HepG2 (cell line): ENCODE data around the gene LDLR. TPM values are rescaled to one million over a fixed set of nuclear protein-coding genes. Genes with fewer than 3 reads are reported as not detected.

Source experiments
- HIVEP1 ChIP-seq: sonication (generic); formaldehyde crosslinking; IDR thresholded peaks from 2 replicates; pipeline ENCODE4 v1.4.0; 2020; ENCODE audit warnings: mild to moderate bottlenecking, missing genetic modification reagents
- IKZF1 ChIP-seq: fragments of 450-650 bp; IDR thresholded peaks from 2 replicates; pipeline ENCODE4 v1.7.1; 2016
- KAT7 ChIP-seq: IDR thresholded peaks from 2 replicates; pipeline ENCODE4 v1.6.1; 2018; ENCODE audit warnings: borderline replicate concordance, missing compliant biosample characterization
- MBNL3 ChIP-seq: fragments of 250-450 bp; sonication (Bioruptor Pico); conservative IDR thresholded peaks from 2 replicates; pipeline ENCODE4 v1.8.0; 2022; ENCODE audit warnings: mild to moderate bottlenecking, inconsistent platforms
- NR2F2 ChIP-seq: IDR thresholded peaks from 2 replicates; pipeline ENCODE4 v1.6.1; 2012; ENCODE audit warnings: low read depth, inconsistent platforms, borderline replicate concordance
- PHF5A ChIP-seq: IDR thresholded peaks from one replicate; pipeline ENCODE4 v1.6.1; 2018; ENCODE audit warnings: low read depth, missing genetic modification reagents; ENCODE audit not compliant: unreplicated experiment
- SAP130 ChIP-seq: IDR thresholded peaks from 2 replicates; pipeline ENCODE4 v1.6.1; 2016; ENCODE audit warnings: low read depth
- SRF ChIP-seq: IDR thresholded peaks from 2 replicates; pipeline ENCODE4 v1.6.1; 2011; ENCODE audit warnings: mild to moderate bottlenecking, low read depth, low read length, moderate library complexity
- SRY ChIP-seq: sonication (generic); formaldehyde crosslinking; IDR thresholded peaks from 2 replicates; pipeline ENCODE4 v1.8.0; 2022; ENCODE audit warnings: mild to moderate bottlenecking, missing genetic modification reagents
- STAG1 ChIP-seq: sonication (generic); formaldehyde crosslinking; IDR thresholded peaks from 2 replicates; pipeline ENCODE4 v1.4.0; 2020; ENCODE audit warnings: missing genetic modification reagents
- ZFP36L1 ChIP-seq: sonication (generic); formaldehyde crosslinking; IDR thresholded peaks from 2 replicates; pipeline ENCODE4 v1.8.0; 2022; ENCODE audit warnings: mild to moderate bottlenecking, missing genetic modification reagents, moderate library complexity
- ZNF136 ChIP-seq: sonication (generic); formaldehyde crosslinking; IDR thresholded peaks from 2 replicates; pipeline ENCODE4 v1.8.1; 2022; ENCODE audit warnings: low read depth, mild to moderate bottlenecking, moderate library complexity, missing genetic modification reagents
- ZNF224 ChIP-seq: sonication (generic); formaldehyde crosslinking; IDR thresholded peaks from 2 replicates; pipeline ENCODE4 v1.5.0; 2020; ENCODE audit warnings: mild to moderate bottlenecking, missing genetic modification reagents
- ZNF30 ChIP-seq: sonication (generic); formaldehyde crosslinking; IDR thresholded peaks from 2 replicates; pipeline ENCODE4 v1.5.0; 2020; ENCODE audit warnings: mild to moderate bottlenecking, missing genetic modification reagents
- ZNF530 ChIP-seq: sonication (generic); formaldehyde crosslinking; IDR thresholded peaks from 2 replicates; pipeline ENCODE4 v1.5.0; 2020; ENCODE audit warnings: low read depth, mild to moderate bottlenecking, missing genetic modification reagents
- ZNF557 ChIP-seq: sonication (generic); formaldehyde crosslinking; IDR thresholded peaks from 2 replicates; pipeline ENCODE4 v1.4.0; 2020; ENCODE audit warnings: missing genetic modification reagents
- ZNF558 ChIP-seq: sonication (generic); formaldehyde crosslinking; IDR thresholded peaks from 2 replicates; pipeline ENCODE4 v1.9.0; 2022; ENCODE audit warnings: mild to moderate bottlenecking, missing genetic modification reagents, borderline replicate concordance
- ZNF563 ChIP-seq: sonication (generic); formaldehyde crosslinking; IDR thresholded peaks from 2 replicates; pipeline ENCODE4 v1.8.0; 2022; ENCODE audit warnings: mild to moderate bottlenecking, moderate library complexity, missing genetic modification reagents
- ZSCAN9 ChIP-seq: IDR thresholded peaks from 2 replicates; pipeline ENCODE4 v1.6.1; 2016; ENCODE audit warnings: borderline replicate concordance
- polyA plus RNA-seq, 8 experiments: library from polyadenylated mRNA; depleted of rRNA in 3 of 8; stranded (reverse) in 7 of 8; unstranded in 1 of 8; fragments of >200 nt; fragmentation: Illumina TruSeq in 4 of 8; extraction: Trizol in 4 of 8; gene quantifications; 2 replicates each; pipeline versions ENCODE4 v1.2.1 to v1.2.3, GENCODE V29; 2011 to 2016; ENCODE audit warnings: low read depth in 4 of 8, missing spikeins in 1 of 8, mixed read lengths in 1 of 8; ENCODE audit not compliant: insufficient read depth in 1 of 8
- total RNA-seq, 5 experiments: library from RNA; depleted of rRNA; stranded (reverse); fragments of >200 nt; fragmentation: Illumina TruSeq; extraction: Trizol; gene quantifications; 2 replicates each; pipeline ENCODE4 v1.2.3, GENCODE V29; 2016; ENCODE audit warnings: low read depth in 1 of 5
- TF ChIP-seq, protein P1 (sequence below): sonication (generic); IDR thresholded peaks from 2 replicates; pipeline ENCODE4 v1.6.1; 2016; ENCODE audit warnings: low read depth, borderline replicate concordance
- TF ChIP-seq, protein P2 (sequence below): sonication (generic); formaldehyde crosslinking; IDR thresholded peaks from 2 replicates; pipeline ENCODE4 v1.9.0; 2022; ENCODE audit warnings: low read depth, missing genetic modification reagents
- TF ChIP-seq, protein P3 (sequence below): IDR thresholded peaks from 2 replicates; pipeline ENCODE4 v1.6.1; 2016; ENCODE audit warnings: mild to moderate bottlenecking, missing biosample characterization, missing genetic modification reagents
- TF ChIP-seq, protein P4 (sequence below): sonication (generic); formaldehyde crosslinking; IDR thresholded peaks from 2 replicates; pipeline ENCODE4 v1.5.1; 2020; ENCODE audit warnings: missing genetic modification reagents, mild to moderate bottlenecking, borderline replicate concordance
- TF ChIP-seq, protein P5 (sequence below): sonication (generic); formaldehyde crosslinking; IDR thresholded peaks from 2 replicates; pipeline ENCODE4 v1.4.0; 2020; ENCODE audit warnings: low read depth, mild to moderate bottlenecking, missing genetic modification reagents
- TF ChIP-seq, protein P6 (sequence below): sonication (generic); formaldehyde crosslinking; IDR thresholded peaks from 2 replicates; pipeline ENCODE4 v1.5.0; 2020; ENCODE audit warnings: missing genetic modification reagents, mild to moderate bottlenecking, borderline replicate concordance
- TF ChIP-seq, protein P7 (sequence below): IDR thresholded peaks from 2 replicates; pipeline ENCODE4 v1.6.1; 2012; ENCODE audit warnings: inconsistent platforms

Gene LDLR
- total and polyA plus RNA-seq, 2 of the 13 experiments (the other 11 are each of a cell fraction or from before 2014, with no cell fraction given): 51.6 to 92.5 TPM

DNA sequence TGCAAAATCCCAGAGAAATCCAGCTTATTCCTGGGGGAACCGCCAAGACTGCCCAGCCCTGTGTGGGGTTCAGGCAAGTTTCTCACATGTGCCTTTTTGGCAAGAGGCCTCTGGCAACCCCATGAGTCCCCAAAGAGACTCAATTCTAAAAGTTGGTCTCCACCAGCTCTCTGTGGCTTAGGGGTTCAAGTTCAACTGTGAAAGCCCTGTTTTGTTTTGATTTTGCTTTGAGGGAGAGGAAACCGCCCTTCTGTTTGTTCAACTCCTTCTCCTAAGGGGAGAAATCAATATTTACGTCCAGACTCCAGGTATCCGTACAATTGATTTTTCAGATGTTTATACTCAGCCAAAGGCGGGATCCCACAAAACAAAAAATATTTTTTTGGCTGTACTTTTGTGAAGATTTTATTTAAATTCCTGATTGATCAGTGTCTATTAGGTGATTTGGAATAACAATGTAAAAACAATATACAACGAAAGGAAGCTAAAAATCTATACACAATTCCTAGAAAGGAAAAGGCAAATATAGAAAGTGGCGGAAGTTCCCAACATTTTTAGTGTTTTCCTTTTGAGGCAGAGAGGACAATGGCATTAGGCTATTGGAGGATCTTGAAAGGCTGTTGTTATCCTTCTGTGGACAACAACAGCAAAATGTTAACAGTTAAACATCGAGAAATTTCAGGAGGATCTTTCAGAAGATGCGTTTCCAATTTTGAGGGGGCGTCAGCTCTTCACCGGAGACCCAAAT lies 583 bp upstream of the LDLR start (continued):
- TF ChIP-seq IKZF1 (no peak), ZSCAN9 (no peak), SAP130 (CRISPR knock-in tag) (peak; percentile 75), HIVEP1 (no peak), ZNF558 (CRISPR knock-in tag) (no peak), ZNF224 (CRISPR knock-in tag) (no peak), PHF5A (CRISPR knock-in tag) (no peak), ZNF563 (CRISPR knock-in tag) (no peak), SRY (CRISPR knock-in tag) (no peak), ZNF30 (no peak), ZFP36L1 (CRISPR knock-in tag) (no peak), MBNL3 (CRISPR knock-in tag) (no peak), ZNF557 (no peak), SRF (no peak), NR2F2 (peak; percentile 54; the same call in 1 of the 2 replicates), KAT7 (CRISPR knock-in tag) (no peak), STAG1 (CRISPR knock-in tag) (no peak), ZNF530 (CRISPR knock-in tag) (no peak), ZNF136 (CRISPR knock-in tag) (no peak)
- TF ChIP-seq, protein P1, sequence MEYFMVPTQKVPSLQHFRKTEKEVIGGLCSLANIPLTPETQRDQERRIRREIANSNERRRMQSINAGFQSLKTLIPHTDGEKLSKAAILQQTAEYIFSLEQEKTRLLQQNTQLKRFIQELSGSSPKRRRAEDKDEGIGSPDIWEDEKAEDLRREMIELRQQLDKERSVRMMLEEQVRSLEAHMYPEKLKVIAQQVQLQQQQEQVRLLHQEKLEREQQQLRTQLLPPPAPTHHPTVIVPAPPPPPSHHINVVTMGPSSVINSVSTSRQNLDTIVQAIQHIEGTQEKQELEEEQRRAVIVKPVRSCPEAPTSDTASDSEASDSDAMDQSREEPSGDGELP: 0 out of 2 replicates have a peak, but pooled peaks have one; percentile 42
- TF ChIP-seq, protein P2, sequence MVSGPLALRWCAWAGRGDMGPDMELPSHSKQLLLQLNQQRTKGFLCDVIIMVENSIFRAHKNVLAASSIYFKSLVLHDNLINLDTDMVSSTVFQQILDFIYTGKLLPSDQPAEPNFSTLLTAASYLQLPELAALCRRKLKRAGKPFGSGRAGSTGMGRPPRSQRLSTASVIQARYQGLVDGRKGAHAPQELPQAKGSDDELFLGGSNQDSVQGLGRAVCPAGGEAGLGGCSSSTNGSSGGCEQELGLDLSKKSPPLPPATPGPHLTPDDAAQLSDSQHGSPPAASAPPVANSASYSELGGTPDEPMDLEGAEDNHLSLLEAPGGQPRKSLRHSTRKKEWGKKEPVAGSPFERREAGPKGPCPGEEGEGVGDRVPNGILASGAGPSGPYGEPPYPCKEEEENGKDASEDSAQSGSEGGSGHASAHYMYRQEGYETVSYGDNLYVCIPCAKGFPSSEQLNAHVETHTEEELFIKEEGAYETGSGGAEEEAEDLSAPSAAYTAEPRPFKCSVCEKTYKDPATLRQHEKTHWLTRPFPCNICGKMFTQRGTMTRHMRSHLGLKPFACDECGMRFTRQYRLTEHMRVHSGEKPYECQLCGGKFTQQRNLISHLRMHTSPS (CRISPR knock-in tag): no peak
- TF ChIP-seq, protein P3, sequence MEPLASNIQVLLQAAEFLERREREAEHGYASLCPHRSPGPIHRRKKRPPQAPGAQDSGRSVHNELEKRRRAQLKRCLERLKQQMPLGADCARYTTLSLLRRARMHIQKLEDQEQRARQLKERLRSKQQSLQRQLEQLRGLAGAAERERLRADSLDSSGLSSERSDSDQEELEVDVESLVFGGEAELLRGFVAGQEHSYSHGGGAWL (CRISPR knock-in tag): no peak
- TF ChIP-seq, protein P4, sequence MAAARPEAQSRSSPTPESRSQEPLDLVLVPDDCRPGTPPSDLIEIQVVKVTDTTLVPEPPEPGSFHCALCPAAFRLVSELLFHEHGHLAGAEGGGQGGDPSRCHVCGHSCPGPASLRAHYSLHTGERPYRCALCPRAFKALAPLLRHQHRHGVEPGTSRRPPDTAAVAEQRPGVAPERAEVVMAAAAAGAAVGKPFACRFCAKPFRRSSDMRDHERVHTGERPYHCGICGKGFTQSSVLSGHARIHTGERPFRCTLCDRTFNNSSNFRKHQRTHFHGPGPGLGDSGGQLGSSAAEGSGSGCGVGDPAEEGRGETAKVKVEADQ: no peak
- TF ChIP-seq, protein P5, sequence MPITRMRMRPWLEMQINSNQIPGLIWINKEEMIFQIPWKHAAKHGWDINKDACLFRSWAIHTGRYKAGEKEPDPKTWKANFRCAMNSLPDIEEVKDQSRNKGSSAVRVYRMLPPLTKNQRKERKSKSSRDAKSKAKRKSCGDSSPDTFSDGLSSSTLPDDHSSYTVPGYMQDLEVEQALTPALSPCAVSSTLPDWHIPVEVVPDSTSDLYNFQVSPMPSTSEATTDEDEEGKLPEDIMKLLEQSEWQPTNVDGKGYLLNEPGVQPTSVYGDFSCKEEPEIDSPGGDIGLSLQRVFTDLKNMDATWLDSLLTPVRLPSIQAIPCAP (CRISPR knock-in tag): no peak
- TF ChIP-seq, protein P6, sequence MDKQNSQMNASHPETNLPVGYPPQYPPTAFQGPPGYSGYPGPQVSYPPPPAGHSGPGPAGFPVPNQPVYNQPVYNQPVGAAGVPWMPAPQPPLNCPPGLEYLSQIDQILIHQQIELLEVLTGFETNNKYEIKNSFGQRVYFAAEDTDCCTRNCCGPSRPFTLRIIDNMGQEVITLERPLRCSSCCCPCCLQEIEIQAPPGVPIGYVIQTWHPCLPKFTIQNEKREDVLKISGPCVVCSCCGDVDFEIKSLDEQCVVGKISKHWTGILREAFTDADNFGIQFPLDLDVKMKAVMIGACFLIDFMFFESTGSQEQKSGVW: no peak
- TF ChIP-seq, protein P7, sequence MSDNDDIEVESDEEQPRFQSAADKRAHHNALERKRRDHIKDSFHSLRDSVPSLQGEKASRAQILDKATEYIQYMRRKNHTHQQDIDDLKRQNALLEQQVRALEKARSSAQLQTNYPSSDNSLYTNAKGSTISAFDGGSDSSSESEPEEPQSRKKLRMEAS: no peak; the same call in 1 of the 2 replicates
